Keratinocyte (primary cell): Measurements from ENCODE around the gene RNF225. TPM values are rescaled to one million over a fixed set of nuclear protein-coding genes. Genes with fewer than 3 reads are reported as not detected.
"Not testable (repeated sequence)": the region's sequence is repeated elsewhere in the genome, so short reads cannot be mapped to it uniquely, and the experiment has no call there.

Experiments used
- DNase-seq: peaks from one replicate; pipeline ENCODE4 v3.0.0-alpha.2; 2011; ENCODE audit warnings: low read depth, missing footprints, low spot score
- FAIRE-seq: peaks from 2 replicates; lab custom pipeline; 2011; peaks lifted over from hg19 to GRCh38; lab: Jason Lieb, UNC
- H2AFZ ChIP-seq: 2 replicates; pipeline ENCODE4 v1.6.0; 2012; ENCODE audit warnings: low read length, control low read depth, inconsistent platforms; ENCODE audit not compliant: control insufficient read depth
- H3K27ac ChIP-seq: 2 replicates; pipeline ENCODE4 v1.5.1; 2011; ENCODE audit warnings: low read length; ENCODE audit not compliant: control insufficient read depth, insufficient read depth
- H3K27me3 ChIP-seq: 3 replicates; pipeline ENCODE4 v1.6.0; 2011; ENCODE audit warnings: low read length; ENCODE audit not compliant: control insufficient read depth, insufficient read depth; ENCODE audit errors: extremely low read depth
- H3K36me3 ChIP-seq, 2 experiments: 2 replicates in 1 of 2; 3 replicates in 1 of 2; pipeline ENCODE4 v1.5.1; 2011; ENCODE audit warnings: low read length in 2 of 2, mild to moderate bottlenecking in 1 of 2; ENCODE audit not compliant: control insufficient read depth in 2 of 2, insufficient read depth in 2 of 2; ENCODE audit errors: extremely low read depth in 1 of 2
- H3K4me1 ChIP-seq: 3 replicates; pipeline ENCODE4 v1.5.1; 2011; ENCODE audit warnings: low read length; ENCODE audit not compliant: control insufficient read depth, insufficient read depth; ENCODE audit errors: extremely low read depth
- H3K4me2 ChIP-seq: 3 replicates; pipeline ENCODE4 v1.6.0; 2011; ENCODE audit warnings: low read depth, low read length; ENCODE audit not compliant: control insufficient read depth, insufficient read depth; ENCODE audit errors: extremely low read depth
- H3K4me3 ChIP-seq, 3 experiments: fragments of 200-600 bp in 1 of 3; sonication (generic) in 1 of 3; 2 replicates in 2 of 3; 3 replicates in 1 of 3; pipeline ENCODE4 v1.5.1; 2011 to 2016; ENCODE audit warnings: low read length in 3 of 3, mild to moderate bottlenecking in 3 of 3, control low read depth in 2 of 3, inconsistent platforms in 1 of 3, low read depth in 1 of 3, mixed read lengths in 1 of 3, mixed run types in 1 of 3, moderate library complexity in 1 of 3; ENCODE audit not compliant: control insufficient read depth in 2 of 3, insufficient read depth in 2 of 3; ENCODE audit errors: extremely low read depth in 1 of 3
- H3K79me2 ChIP-seq: 2 replicates; pipeline ENCODE4 v1.6.0; 2012; ENCODE audit warnings: low read length; ENCODE audit not compliant: control insufficient read depth, insufficient read depth
- H3K9ac ChIP-seq: 3 replicates; pipeline ENCODE4 v1.6.0; 2011; ENCODE audit warnings: low read length; ENCODE audit not compliant: control insufficient read depth, insufficient read depth; ENCODE audit errors: extremely low read depth
- H3K9me1 ChIP-seq: 3 replicates; pipeline ENCODE4 v1.6.0; 2011; ENCODE audit warnings: low read length; ENCODE audit not compliant: control insufficient read depth, insufficient read depth; ENCODE audit errors: extremely low read depth
- H3K9me3 ChIP-seq: 2 replicates; pipeline ENCODE4 v1.5.1; 2012; ENCODE audit warnings: low read depth, low read length; ENCODE audit not compliant: control insufficient read depth
- H4K20me1 ChIP-seq: 3 replicates; pipeline ENCODE4 v1.6.0; 2011; ENCODE audit warnings: low read length; ENCODE audit not compliant: control insufficient read depth, insufficient read depth; ENCODE audit errors: extremely low read depth
- EZH2 ChIP-seq: IDR thresholded peaks from one replicate; pipeline ENCODE4 v1.6.1; 2012; ENCODE audit warnings: inconsistent platforms, mild to moderate bottlenecking, low read length, moderate library complexity
- dilution Hi-C: fragments of 300-500 bp; cut with MboI; formaldehyde crosslinking; loops from one replicate; pipeline ENCODE4 v1.7.0; 2020; ENCODE audit warnings: low sequenced_read_pairs; ENCODE audit not compliant: extremely low pct_ligation_motif_present
- polyA plus RNA-seq, 5 experiments: library from polyadenylated mRNA; depleted of rRNA in 3 of 5; stranded (reverse) in 3 of 5; stranded (forward) in 1 of 5; unstranded in 1 of 5; fragments of >200 nt; gene quantifications; 1 replicate in 1 of 5; 2 replicates in 3 of 5; 3 replicates in 1 of 5; pipeline versions ENCODE4 v1.2.1 to v1.2.3, GENCODE V29; 2011 to 2012; ENCODE audit warnings: missing spikeins in 2 of 5, low read depth in 1 of 5, low replicate concordance in 1 of 5
- TF ChIP-seq, protein P1 (sequence below), 3 experiments: IDR thresholded peaks in 1 of 3; conservative IDR thresholded peaks in 1 of 3; optimal IDR thresholded peaks in 1 of 3; 2 replicates in 2 of 3; 3 replicates in 1 of 3; pipeline versions ENCODE3 to v1.5.1; 2011; ENCODE audit warnings: low read length in 3 of 3, mild to moderate bottlenecking in 3 of 3, moderate library complexity in 2 of 3, control low read depth in 1 of 3, inconsistent platforms in 1 of 3; ENCODE audit not compliant: insufficient read depth in 2 of 3; ENCODE audit errors: extremely low read depth in 1 of 3

The RNF225 gene
- polyA plus RNA-seq, 1 donor (not counting 4 experiments of a cell fraction or from before 2014, with no cell fraction given): not detected

DNA sequence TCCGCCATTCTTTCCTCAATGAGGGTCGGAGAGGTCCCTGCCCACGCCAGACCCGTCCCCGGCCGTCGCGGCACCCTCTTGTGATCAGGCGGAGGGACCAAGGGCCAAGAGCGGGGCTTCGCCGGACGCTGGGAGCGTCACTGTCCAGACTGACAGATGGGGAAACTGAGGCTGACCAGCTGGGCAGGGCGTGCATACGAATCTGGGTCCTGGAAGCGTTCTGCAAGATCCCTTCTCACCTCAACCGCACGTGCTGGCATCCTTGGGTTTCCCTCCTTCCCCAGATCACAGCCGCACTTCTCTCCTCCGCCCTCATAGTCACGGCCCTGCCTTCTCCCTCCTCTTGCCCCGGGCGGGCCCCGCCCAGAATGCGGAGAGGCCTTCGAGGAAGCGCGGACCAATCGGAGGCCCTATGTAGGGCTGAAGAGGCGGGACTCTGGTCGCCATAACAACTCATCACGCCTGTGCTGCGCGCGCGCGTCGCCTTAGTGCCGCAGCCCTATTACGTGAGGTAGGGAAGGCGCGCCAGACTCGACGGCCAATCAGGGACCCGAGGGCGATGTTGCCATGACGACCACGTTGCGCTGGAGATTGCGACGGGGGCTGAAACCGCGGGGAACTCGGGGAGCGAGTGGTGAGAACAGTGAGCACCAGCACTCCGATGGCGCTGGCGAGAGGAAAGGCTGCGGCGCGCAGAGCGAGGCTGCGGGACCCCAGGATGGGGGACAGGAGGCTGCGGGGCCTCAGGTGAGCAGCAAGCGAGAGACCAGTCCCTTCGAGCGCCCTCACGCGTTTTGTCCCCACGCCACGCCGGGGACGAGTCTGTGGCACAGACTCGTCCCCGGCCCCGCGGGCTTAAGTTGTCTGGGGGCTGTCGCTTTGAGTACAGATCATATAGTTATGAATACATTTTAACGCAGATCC is 5.7 kb downstream of the RNF225 start:
- peak; percentile 73 for FAIRE-seq
- no peaks in the 10 kb centered on the region for H3K36me3 ChIP-seq

DNA sequence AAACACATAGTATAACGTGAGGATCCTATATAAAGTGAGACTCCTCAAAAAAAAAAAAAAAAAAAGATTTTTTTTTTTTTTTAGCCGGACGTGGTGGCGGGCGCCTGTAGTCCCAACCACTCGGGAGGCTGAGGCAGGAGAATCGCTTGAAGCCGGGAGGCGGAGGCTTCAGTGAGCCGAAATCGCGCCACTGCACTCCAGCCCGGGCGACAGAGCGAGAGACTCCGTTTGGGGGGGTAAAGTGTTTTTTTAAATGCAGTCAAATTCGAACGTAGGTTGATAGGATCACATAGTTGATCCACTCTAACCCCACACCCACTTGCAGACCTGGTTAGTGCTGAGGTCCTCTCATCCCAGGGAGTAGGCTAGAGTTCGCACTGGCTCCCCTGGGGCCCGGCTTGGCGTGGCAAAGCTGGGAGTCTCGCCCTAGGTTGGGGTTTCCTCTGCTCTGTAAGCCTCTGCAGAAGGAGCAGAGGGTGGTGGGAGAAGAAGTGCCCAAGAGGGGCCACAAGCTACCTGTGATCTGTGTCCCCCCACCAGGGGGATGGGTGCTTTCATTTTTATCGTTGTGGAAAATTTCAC is 6.5 kb downstream of the RNF225 start:
- DNase-seq: no peak
- Histone ChIP-seq H4K20me1 (no peaks in the 10 kb centered on the region), H3K27me3 (no peaks in the 10 kb centered on the region), H3K36me3 (no peaks in the 10 kb centered on the region), H3K4me1 (peaks cover 11% of the 10 kb centered on the region), H3K4me3 (peak overlapping the region; percentile 55 to 73 (median 67)), H3K27ac (peak overlapping the region; percentile 49), H3K9me3 (no peaks in the 10 kb centered on the region), H3K9ac (peak overlapping the region; percentile 72), H3K79me2 (peaks cover 5% of the 10 kb centered on the region), H2AFZ (no peak overlapping the region), H3K4me2 (peak overlapping the region; percentile 76), H3K9me1 (no peaks in the 10 kb centered on the region)
- dilution Hi-C loops: no loop called here
- TF ChIP-seq, protein P1, sequence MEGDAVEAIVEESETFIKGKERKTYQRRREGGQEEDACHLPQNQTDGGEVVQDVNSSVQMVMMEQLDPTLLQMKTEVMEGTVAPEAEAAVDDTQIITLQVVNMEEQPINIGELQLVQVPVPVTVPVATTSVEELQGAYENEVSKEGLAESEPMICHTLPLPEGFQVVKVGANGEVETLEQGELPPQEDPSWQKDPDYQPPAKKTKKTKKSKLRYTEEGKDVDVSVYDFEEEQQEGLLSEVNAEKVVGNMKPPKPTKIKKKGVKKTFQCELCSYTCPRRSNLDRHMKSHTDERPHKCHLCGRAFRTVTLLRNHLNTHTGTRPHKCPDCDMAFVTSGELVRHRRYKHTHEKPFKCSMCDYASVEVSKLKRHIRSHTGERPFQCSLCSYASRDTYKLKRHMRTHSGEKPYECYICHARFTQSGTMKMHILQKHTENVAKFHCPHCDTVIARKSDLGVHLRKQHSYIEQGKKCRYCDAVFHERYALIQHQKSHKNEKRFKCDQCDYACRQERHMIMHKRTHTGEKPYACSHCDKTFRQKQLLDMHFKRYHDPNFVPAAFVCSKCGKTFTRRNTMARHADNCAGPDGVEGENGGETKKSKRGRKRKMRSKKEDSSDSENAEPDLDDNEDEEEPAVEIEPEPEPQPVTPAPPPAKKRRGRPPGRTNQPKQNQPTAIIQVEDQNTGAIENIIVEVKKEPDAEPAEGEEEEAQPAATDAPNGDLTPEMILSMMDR (optimal IDR thresholded peaks at IDR 0.05 in 1 of 3, IDR thresholded peaks at IDR 0.05 in 1 of 3, conservative IDR thresholded peaks at IDR 0.05 in 1 of 3; ENCODE audit: extremely low read depth in 1 of 3, insufficient read depth in 2 of 3, low read length in 3 of 3): no peak
- TF ChIP-seq EZH2: no peak
- FAIRE-seq: no peak

More for the DNA sequence above, 5.7 kb downstream of the RNF225 start:
- Histone ChIP-seq H3K9ac (peak overlapping the region; percentile 72), H3K9me3 (no peaks in the 10 kb centered on the region), H3K4me1 (peaks cover 11% of the 10 kb centered on the region), H3K27me3 (no peaks in the 10 kb centered on the region), H3K9me1 (no peaks in the 10 kb centered on the region), H3K79me2 (peaks cover 5% of the 10 kb centered on the region), H4K20me1 (no peaks in the 10 kb centered on the region), H3K4me3 (peak overlapping the region; percentile 55 to 73 (median 67)), H2AFZ (peak overlapping the region; percentile 58), H3K27ac (peak overlapping the region; percentile 49), H3K4me2 (peak overlapping the region; percentile 76)
- DNase-seq: peak; percentile 97
- dilution Hi-C loops: no loop called here
- TF ChIP-seq EZH2: no peak
- TF ChIP-seq, protein P1 (optimal IDR thresholded peaks at IDR 0.05 in 1 of 3, IDR thresholded peaks at IDR 0.05 in 1 of 3, conservative IDR thresholded peaks at IDR 0.05 in 1 of 3; ENCODE audit: extremely low read depth in 1 of 3, insufficient read depth in 2 of 3, low read length in 3 of 3): peak in 2 of 3 experiments; percentile 13 to 21

DNA sequence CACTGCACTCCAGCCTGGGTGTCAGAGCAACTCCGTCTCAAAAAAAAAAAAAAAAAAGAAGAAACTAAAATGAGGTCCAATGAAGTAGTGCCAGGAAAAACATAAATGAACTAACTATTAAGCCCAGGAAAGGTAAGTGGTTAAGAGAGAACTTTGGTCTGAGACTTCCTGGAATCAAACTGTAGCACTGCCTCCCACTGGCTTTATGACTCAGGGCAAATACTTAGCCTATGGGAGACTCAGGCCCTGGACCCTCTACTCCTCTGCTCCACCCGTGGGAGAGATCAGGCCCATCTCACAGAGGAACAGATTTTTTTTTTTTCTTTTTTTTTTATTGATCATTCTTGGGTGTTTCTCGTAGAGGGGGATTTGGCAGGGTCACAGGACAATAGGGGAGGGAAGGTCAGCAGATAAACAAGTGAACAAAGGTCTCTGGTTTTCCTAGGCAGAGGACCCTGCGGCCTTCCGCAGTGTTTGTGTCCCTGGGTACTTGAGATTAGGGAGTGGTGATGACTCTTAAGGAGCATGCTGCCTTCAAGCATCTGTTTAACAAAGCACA is 8.5 kb downstream of the RNF225 start:
- DNase-seq, H3K36me3 ChIP-seq, H3K9me3 ChIP-seq, H3K9ac ChIP-seq, H3K9me1 ChIP-seq, H4K20me1 ChIP-seq, H3K27me3 ChIP-seq, H3K4me2 ChIP-seq, H3K27ac ChIP-seq, H3K4me3 ChIP-seq, dilution Hi-C loops, FAIRE-seq, H2AFZ ChIP-seq: not testable (repeated sequence)
- Histone ChIP-seq H3K79me2 (peaks cover 22% of the 10 kb centered on the region), H3K4me1 (peaks cover 20% of the 10 kb centered on the region)
